Stimulated activated CD4-positive, alpha-beta T cell treated with anti-CD3 and anti-CD28 coated beads, Interleukin-4, amount 100 ng/mL, for 48 hours (primary cell): Measurements from ENCODE around the gene PLK5.
A peak's percentile ranks its signal among the peaks of the same experiment; 100 is the strongest.
"Not testable (repeated sequence)": the region's sequence is repeated elsewhere in the genome, so short reads cannot be mapped to it uniquely, and the experiment has no call there.

Experiments used
- DNase-seq, 2 donors: peaks; one replicate each; pipeline ENCODE4 v3.0.0-alpha.2; 2020; ENCODE audit warnings: low read depth in 2 of 2

The PLK5 gene, protein sequence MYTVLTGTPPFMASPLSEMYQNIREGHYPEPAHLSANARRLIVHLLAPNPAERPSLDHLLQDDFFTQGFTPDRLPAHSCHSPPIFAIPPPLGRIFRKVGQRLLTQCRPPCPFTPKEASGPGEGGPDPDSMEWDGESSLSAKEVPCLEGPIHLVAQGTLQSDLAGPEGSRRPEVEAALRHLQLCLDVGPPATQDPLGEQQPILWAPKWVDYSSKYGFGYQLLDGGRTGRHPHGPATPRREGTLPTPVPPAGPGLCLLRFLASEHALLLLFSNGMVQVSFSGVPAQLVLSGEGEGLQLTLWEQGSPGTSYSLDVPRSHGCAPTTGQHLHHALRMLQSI

DNA sequence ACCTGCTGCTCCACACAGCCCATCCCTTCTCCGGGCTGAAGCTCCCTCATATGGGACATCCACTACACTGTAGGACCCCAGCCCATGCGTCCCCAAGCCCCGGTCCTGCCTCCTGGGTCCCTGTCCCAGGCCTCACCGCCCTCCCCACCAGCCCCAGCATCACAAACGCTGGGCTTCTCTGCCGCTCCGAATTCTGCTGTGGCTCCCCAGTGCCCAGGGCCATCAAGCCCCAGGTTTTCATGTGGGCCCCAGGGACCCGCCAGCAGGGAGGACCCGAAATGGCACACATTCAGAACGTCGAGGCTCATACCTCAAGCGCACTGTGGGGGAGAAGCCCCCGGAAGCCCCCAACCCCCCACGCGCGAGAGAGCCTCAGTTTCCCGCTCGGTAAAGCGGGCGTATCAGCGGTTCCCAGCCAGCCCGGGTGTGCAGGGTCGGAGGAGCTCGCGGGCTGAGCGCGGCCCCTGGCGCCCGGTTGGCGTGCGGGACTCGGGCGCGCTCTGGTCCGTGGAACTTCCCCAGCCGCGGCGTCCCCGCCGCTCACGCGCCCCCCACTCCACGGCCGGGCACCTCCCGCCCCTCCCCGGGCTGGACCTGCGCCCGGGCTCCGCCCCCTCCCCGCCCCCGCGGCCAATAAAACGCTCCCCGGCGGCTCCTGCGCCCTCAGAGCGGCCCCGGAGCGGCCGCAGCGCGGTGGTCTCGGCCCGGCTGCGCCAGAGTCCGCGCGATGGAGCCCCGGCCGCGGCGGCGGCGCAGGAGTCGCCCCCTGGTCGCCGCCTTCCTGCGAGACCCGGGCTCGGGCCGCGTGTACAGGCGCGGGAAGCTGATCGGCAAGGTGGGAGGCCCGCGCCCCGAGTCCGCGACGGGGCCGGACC lies at the start of gene PLK5:
TSS of gene PLK5 (plus strand) at position 666 of the 875 bp plus-strand sequence. CDS start 2,920 bp downstream, outside the sequence.
- no peak for DNase-seq

DNA sequence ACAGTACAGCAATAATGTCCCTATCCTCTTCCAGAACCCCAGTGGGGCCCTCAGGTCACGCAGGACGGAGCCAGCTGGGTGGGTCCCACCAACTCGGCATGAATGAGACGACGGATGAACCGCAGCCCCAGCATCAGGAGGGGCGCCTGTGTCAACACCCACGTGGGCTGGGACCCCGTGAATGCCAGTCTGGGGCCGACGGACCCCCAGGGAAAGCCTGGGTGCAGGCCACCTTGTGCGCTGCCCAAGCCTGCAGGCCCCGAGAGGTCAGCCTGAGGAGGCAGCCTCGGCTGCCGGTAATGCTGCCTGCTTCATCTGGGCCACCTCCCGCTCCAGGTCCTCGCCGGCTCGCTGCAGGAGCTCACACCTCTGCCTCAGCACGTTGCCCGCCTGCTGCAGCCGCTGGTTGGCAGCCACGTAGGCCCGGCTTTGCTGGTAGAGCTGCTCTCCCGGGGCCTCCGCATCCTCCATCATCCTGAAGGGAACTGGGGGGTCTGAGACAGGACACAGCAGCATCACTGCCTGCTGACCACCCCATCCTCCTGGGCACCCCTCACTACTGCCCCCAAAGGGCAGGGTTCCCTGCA lies 49.0 kb upstream of the PLK5 start:
- DNase-seq = no peak

GRCh38 chr19:1475751-1476437 lies 48.0 kb upstream of the PLK5 start:
- no peak for DNase-seq

DNA sequence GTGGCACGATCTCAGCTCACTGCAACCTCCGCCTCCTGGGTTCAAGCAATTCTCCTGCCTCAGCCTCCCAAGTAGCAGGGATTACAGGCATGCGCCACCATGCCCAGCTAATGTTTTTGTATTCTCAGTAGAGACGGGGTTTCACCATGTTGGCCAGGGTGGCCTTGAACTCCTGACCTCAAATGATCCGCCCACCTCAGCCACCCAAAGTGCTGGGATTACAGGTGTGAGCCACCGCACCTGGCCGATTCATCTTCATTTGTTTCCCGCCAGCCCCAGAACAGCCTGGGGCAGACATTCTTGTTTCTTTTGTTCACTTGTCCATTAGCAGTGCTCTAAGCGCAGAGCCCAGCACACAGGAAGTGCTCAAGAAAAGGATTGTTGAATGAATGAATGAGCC lies 46.8 kb upstream of the PLK5 start:
- DNase-seq = not testable (repeated sequence)

- peak; percentile 90 to 93 for DNase-seq
Measured at GRCh38 chr19:1478934-1479707, 44.8 kb upstream of the PLK5 start, which contains the start of gene C19orf25. C19orf25 (minus strand) TSS chr19:1479215; CDS start chr19:1478903, 312 bp downstream.

DNA sequence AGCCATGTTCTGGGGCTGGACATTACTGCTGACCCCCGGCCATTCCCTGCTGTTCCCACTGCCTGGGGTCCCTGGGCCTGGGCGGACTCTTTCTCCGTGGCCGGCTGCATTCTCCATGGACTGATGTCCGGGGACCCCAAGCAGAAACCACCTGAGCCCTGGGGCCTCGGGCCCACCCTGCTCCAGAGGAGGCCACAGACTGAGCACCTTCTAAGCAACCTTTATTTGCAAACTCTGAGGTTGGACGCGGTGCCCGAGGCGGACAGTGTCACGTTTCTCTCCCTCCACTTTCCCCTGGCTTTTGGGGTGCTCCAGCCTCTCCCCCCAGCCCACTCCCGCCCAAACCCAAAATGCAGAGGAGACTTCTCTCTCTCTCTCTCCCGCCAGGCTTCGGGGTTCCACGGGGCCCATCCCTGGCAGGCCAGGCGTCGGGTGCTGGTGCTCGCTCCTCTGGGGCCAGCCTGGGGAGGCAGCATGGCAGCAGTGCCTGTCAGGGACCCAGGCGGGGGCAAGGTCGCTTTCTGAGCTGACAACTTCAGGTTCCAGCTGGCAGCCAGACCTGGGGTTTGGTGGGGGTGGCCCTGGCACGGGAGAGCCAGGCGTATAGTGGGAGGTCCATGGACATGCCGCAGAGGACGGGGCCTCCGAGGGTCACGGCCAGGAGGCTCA lies 42.5 kb upstream of the PLK5 start:
- DNase-seq = no peak

GRCh38 chr19:1481893-1482360 lies 42.0 kb upstream of the PLK5 start:
- no peak for DNase-seq

DNA sequence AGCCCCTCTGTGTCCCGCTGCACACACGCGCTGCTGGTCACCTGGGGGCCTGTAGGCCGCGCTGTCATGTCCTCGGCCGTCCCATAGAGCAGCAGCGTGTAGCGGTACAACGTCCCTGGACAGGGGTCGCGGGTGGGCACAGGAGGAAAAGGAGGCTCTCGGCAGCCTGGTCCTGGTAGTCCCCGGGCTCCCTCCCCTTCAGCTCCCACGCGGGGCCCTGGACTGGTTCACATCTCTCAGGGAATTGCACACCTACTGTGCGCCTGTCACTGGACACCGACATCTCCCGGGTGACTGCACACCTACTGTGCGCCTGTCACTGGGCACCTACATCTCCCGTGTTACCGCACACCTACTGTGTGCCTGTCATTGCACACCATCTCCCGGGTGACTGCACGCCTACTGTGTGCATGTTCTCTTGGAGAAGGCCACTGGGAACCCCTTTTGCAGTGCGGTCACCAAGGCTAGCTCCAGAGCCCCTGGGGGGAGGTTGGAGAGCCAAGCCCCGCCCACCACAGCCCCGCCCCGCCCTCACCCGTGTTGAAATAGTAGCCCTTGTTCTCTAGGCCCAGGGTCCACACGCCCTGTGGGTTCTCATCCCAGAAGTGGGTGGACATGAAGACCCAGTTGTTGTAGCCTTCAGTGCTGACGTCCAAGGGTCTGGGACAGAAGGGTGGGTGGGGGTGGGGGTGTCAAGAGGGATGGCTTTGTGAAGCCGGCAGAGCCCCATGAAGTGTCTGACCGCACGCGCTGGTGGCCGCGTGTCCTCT lies 41.3 kb upstream of the PLK5 start:
- no peak for DNase-seq

DNA sequence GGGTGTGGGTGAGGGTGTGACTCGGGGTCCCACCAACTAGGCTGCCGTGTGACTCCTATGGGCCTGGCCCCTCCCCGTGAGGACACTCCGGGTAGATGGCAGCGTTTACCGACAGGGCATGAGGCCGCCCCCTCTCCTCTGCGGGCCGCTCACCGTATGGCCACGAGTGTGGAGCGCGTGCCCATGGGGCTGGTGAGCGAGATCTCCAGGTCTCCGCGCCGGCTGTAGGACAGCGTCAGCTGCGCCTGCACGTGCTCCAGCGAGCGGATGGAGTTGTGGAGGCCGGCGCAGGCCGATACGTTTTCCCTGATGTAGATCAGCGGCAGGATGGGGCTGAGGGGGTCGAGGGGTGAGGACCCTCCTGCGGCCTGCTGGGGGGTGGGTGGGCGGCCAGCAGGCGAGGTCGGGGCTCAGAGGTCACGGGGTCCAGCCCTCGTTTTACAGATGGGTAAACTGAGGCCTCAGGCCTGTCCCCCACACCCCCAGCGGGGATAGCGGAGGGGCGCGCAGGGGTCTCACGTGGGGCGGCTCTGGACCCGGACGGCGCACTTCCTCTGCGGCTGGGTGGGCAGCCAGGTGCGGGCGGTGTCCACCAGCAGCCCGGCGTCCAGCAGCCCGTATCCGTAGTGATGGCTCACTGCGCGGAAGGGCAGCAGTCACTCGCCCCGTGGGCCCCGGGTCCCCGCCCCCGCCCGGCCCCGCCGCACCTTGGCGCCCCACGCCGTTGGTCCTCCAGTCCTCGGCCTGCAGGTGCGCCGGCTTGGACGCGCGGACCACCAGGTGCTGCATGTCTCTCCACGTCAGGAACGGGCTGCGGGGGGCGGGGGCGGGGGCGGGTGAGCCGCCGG lies 40.5 kb upstream of the PLK5 start:
- DNase-seq = no peak

GRCh38 chr19:1483979-1484428 lies 39.9 kb upstream of the PLK5 start:
- no peak for DNase-seq

GRCh38 chr19:1486720-1487575 lies 36.9 kb upstream of the PLK5 start:
- DNase-seq = no peak

- no peak for DNase-seq
Measured at GRCh38 chr19:1487576-1488281, 36.1 kb upstream of the PLK5 start.

DNA sequence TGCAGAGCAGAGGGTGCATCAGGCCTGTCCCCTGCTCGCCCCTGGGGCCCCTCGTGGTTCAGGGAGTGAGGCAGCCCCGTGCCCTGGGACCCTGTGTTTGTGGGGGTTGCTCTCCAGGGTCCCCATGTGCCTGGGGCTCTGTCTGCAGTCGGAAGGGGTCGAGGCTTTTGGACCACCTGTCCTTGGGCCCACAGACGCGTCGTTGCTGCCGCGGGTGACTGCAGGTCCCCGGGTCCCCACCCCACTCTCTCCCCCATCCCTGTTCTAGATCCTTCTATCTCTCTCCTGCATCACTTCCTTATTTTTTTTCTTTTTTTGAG lies 35.6 kb upstream of the PLK5 start:
- no peak for DNase-seq

- DNase-seq = no peak
Measured at GRCh38 chr19:1489463-1490310, 34.2 kb upstream of the PLK5 start.

GRCh38 chr19:1490311-1491113 lies 33.4 kb upstream of the PLK5 start, which contains the start of gene PCSK4:
PCSK4 (minus strand) TSS chr19:1490350; CDS start chr19:1490346, 4 bp downstream.
- DNase-seq = peak; percentile 96 to 99
